Umbilical cord (tissue), 2 donors: ENCODE results near the gene DLL3. TPM values are rescaled to one million over a fixed set of nuclear protein-coding genes. Genes with fewer than 3 reads are reported as not detected.

ENCODE experiments used
- DNase-seq: peaks from one replicate; pipeline ENCODE4 v3.0.0-alpha.2; 2015; ENCODE audit warnings: low spot score
- total RNA-seq: library from RNA; depleted of rRNA; stranded (reverse); fragments of >200 nt; gene quantifications from one replicate; pipeline ENCODE4 v1.2.3, GENCODE V29; 2014; ENCODE audit warnings: low replicate concordance; ENCODE audit not compliant: insufficient read depth

Gene DLL3
- total RNA-seq, 1 donor from 2014 or later: not detected

- no peak for DNase-seq
Observed at GRCh38 chr19:39515551-39516191, 16.9 kb downstream of the DLL3 start.

GRCh38 chr19:39516270-39516669 lies 17.5 kb downstream of the DLL3 start:
- DNase-seq: no peak

GRCh38 chr19:39517432-39517831 lies 18.7 kb downstream of the DLL3 start:
- DNase-seq: no peak

GRCh38 chr19:39518458-39518857 lies 19.7 kb downstream of the DLL3 start:
- DNase-seq: no peak

- DNase-seq: no peak
Observed at GRCh38 chr19:39518975-39519374, 20.2 kb downstream of the DLL3 start.

GRCh38 chr19:39520541-39521484 lies 22.1 kb downstream of the DLL3 start:
- DNase-seq: no peak

- no peak for DNase-seq
Observed at GRCh38 chr19:39524495-39524894, 25.7 kb downstream of the DLL3 start.

- DNase-seq: no peak
Observed at GRCh38 chr19:39525205-39525604, 26.5 kb downstream of the DLL3 start.

GRCh38 chr19:39531834-39532232 lies 33.1 kb downstream of the DLL3 start:
- DNase-seq: no peak

- DNase-seq: peak; percentile 98
Observed at GRCh38 chr19:39532233-39533002, 33.7 kb downstream of the DLL3 start, which contains the start of gene EID2B. Gene EID2B, minus strand, starts transcription at chr19:39532852. Its CDS starts 50 bp downstream, at chr19:39532802.

GRCh38 chr19:39533003-39533512 lies 34.3 kb downstream of the DLL3 start:
- no peak for DNase-seq

GRCh38 chr19:39533791-39534190 lies 35.0 kb downstream of the DLL3 start:
- no peak for DNase-seq

- peak; percentile 10 for DNase-seq
Observed at GRCh38 chr19:39539165-39539517, 40.4 kb downstream of the DLL3 start.

GRCh38 chr19:39539518-39540332 lies 41.0 kb downstream of the DLL3 start, which contains the start of gene EID2:
Gene EID2, minus strand, starts transcription at chr19:39540161. Its CDS starts 82 bp downstream, at chr19:39540079.
- DNase-seq: peak; percentile 95

GRCh38 chr19:39540333-39540673 lies 41.6 kb downstream of the DLL3 start:
- no peak for DNase-seq

- DNase-seq: no peak
Observed at GRCh38 chr19:39542206-39542605, 43.5 kb downstream of the DLL3 start.

GRCh38 chr19:39543477-39543857 lies 44.7 kb downstream of the DLL3 start:
- peak; percentile 25 for DNase-seq

- no peak for DNase-seq
Observed at GRCh38 chr19:39544226-39544903, 45.6 kb downstream of the DLL3 start.

- no peak for DNase-seq
Observed at GRCh38 chr19:39544911-39545310, 46.2 kb downstream of the DLL3 start.

- no peak for DNase-seq
Observed at GRCh38 chr19:39546599-39546998, 47.9 kb downstream of the DLL3 start.
